Stomach (tissue), 4 donors: Measurements from ENCODE around the gene UBE2N.

Experiments used
- EP300 ChIP-seq: sonication (generic); formaldehyde crosslinking; IDR thresholded peaks from one replicate; pipeline ENCODE4 v1.6.1; 2017; ENCODE audit warnings: antibody characterized with exemption
- POLR2A ChIP-seq, 4 donors: fragments of 450-650 bp; IDR thresholded peaks; one replicate each; pipeline ENCODE4 v1.6.1; 2016; ENCODE audit warnings: antibody characterized with exemption in 4 of 4, control low read depth in 2 of 4, mild to moderate bottlenecking in 1 of 4, moderate library complexity in 1 of 4
- POLR2AphosphoS5 ChIP-seq, 3 donors: sonication (generic); formaldehyde crosslinking; IDR thresholded peaks; one replicate each; pipeline ENCODE4 v1.6.1; 2016; ENCODE audit warnings: antibody characterized with exemption in 3 of 3
- TF ChIP-seq, protein P1 (sequence below), 7 experiments: fragments of 450-650 bp in 4 of 7; fragments of 200-600 bp in 3 of 7; sonication (generic) in 3 of 7; IDR thresholded peaks; one replicate each; pipeline ENCODE4 v1.5.1; 2016 to 2019; ENCODE audit warnings: antibody characterized with exemption in 7 of 7, control low read depth in 2 of 7, mild to moderate bottlenecking in 1 of 7

DNA sequence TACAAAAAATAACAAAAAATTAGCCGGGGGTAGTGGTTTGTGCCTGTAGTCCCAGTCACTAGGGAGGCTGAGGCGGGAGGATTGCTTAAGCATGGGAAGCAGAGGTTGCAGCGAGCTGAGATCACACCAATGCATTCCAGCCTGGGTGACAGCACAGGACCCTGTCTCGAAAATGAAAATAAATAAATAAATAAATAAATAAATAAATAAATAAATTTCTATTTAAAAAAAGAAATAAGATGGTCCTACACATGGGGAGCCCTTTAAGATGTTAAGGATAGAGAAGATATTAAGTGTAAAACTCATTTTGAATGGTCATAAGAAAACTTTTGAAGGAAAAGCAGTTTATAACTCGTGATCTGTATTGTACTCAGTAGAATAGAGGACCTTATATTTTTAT lies 17.4 kb upstream of the UBE2N start:
- TF ChIP-seq, protein P1, sequence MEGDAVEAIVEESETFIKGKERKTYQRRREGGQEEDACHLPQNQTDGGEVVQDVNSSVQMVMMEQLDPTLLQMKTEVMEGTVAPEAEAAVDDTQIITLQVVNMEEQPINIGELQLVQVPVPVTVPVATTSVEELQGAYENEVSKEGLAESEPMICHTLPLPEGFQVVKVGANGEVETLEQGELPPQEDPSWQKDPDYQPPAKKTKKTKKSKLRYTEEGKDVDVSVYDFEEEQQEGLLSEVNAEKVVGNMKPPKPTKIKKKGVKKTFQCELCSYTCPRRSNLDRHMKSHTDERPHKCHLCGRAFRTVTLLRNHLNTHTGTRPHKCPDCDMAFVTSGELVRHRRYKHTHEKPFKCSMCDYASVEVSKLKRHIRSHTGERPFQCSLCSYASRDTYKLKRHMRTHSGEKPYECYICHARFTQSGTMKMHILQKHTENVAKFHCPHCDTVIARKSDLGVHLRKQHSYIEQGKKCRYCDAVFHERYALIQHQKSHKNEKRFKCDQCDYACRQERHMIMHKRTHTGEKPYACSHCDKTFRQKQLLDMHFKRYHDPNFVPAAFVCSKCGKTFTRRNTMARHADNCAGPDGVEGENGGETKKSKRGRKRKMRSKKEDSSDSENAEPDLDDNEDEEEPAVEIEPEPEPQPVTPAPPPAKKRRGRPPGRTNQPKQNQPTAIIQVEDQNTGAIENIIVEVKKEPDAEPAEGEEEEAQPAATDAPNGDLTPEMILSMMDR (IDR thresholded peaks at IDR 0.05) = no peak
- no peak for TF ChIP-seq POLR2AphosphoS5 (IDR thresholded peaks at IDR 0.05)
- TF ChIP-seq POLR2A (IDR thresholded peaks at IDR 0.05) = no peak
- no peak for TF ChIP-seq EP300
